GM12878 (cell line): ENCODE measurements around the gene CFAP45. TPM values are rescaled to one million over a fixed set of nuclear protein-coding genes. Genes with fewer than 3 reads are reported as not detected.

ENCODE experiments used
- ATAC-seq: fragments of 200-7000 bp; cut with Tn5 transposase; 3 replicates; pipeline ENCODE4 v1.9.1; 2020; ENCODE audit warnings: mild to moderate bottlenecking, moderate library complexity
- BruUV-seq: library from RNA; stranded (reverse); fragments of 400-500 nt; replicated peaks from 2 replicates; lab custom pipeline; 2021; lab: Mats Ljungman, UMichigan
- CTCF ChIA-PET: fragments of 300-600 bp; sonication (Branson Sonifier 250); formaldehyde crosslinking; extraction: SDS; loops from one replicate; lab custom pipeline; 2021; ENCODE audit warnings: inconsistent platforms; lab: Yijun Ruan, JAX
- POLR2A ChIA-PET: fragments of 350-600 bp; formaldehyde crosslinking; extraction: SDS; loops from one replicate; lab custom pipeline; 2021; ENCODE audit warnings: inconsistent platforms; lab: Charles Lee
- RAD21 ChIA-PET: fragments of 300-600 bp; sonication (Branson Sonifier 250); formaldehyde crosslinking; loops from one replicate; lab custom pipeline; 2023; ENCODE audit warnings: antibody characterized with exemption; ENCODE audit not compliant: unreplicated experiment; lab: Charles Lee
- SMC1A ChIA-PET: fragments of 300-600 bp; sonication (Branson Sonifier 250); formaldehyde crosslinking; loops from one replicate; lab custom pipeline; 2023; ENCODE audit not compliant: unreplicated experiment, uncharacterized antibody; lab: Charles Lee
- DNase-seq: peaks from one replicate; pipeline ENCODE4 v3.0.0-alpha.2; 2011; ENCODE audit warnings: low read depth, low spot score
- FAIRE-seq: peaks from 3 replicates; lab custom pipeline; 2011; peaks lifted over from hg19 to GRCh38; lab: Jason Lieb, UNC
- H2AFZ ChIP-seq: 2 replicates; pipeline ENCODE4 v1.6.0; 2011; ENCODE audit warnings: low read depth, low read length, control low read depth; ENCODE audit not compliant: control insufficient read depth
- H3K27ac ChIP-seq: 2 replicates; pipeline ENCODE4 v1.5.1; 2011; ENCODE audit warnings: control low read depth; ENCODE audit not compliant: control insufficient read depth, insufficient read depth
- H3K27me3 ChIP-seq, 2 experiments: replicated peaks in 1 of 2; 2 replicates each; pipeline versions ENCODE4 v1.6.0 to v1.6.1; 2011; ENCODE audit warnings: low read length in 1 of 2; ENCODE audit not compliant: control insufficient read depth in 2 of 2, insufficient read depth in 2 of 2
- H3K36me3 ChIP-seq, 2 experiments: 2 replicates each; pipeline ENCODE4 v1.5.1; 2011; ENCODE audit warnings: low read length in 1 of 2; ENCODE audit not compliant: control insufficient read depth in 2 of 2, insufficient read depth in 2 of 2
- H3K4me1 ChIP-seq: 2 replicates; pipeline ENCODE4 v1.6.1; 2011; ENCODE audit warnings: mild to moderate bottlenecking, low read length, moderate library complexity, mixed read lengths; ENCODE audit not compliant: control insufficient read depth, insufficient read depth
- H3K4me2 ChIP-seq: 2 replicates; pipeline ENCODE4 v1.6.0; 2011; ENCODE audit warnings: control low read depth; ENCODE audit not compliant: control insufficient read depth, insufficient read depth
- H3K4me3 ChIP-seq: fragments of 200-600 bp; sonication (generic); 2 replicates; pipeline ENCODE4 v1.5.1; 2016
- H3K79me2 ChIP-seq: 2 replicates; pipeline ENCODE4 v1.6.0; 2011; ENCODE audit warnings: low read length; ENCODE audit not compliant: control insufficient read depth, insufficient read depth
- H3K9ac ChIP-seq: 2 replicates; pipeline ENCODE4 v1.8.0; 2011; ENCODE audit warnings: low read length, control low read depth, mixed read lengths; ENCODE audit not compliant: control insufficient read depth, insufficient read depth
- H3K9me3 ChIP-seq: replicated peaks from 3 replicates; pipeline ENCODE4 v1.5.1; 2011; ENCODE audit warnings: mild to moderate bottlenecking, low read length; ENCODE audit not compliant: control insufficient read depth, insufficient read depth
- H4K20me1 ChIP-seq: 2 replicates; pipeline ENCODE4 v1.6.0; 2011; ENCODE audit not compliant: control insufficient read depth, insufficient read depth
- ATF7 ChIP-seq: fragments of 450-650 bp; IDR thresholded peaks from 2 replicates; pipeline ENCODE4 v1.6.1; 2016; ENCODE audit warnings: low read depth, mild to moderate bottlenecking
- BRCA1 ChIP-seq: IDR thresholded peaks from 2 replicates; pipeline ENCODE4 v1.6.1; 2011; ENCODE audit warnings: low read depth, low read length, improper control_type of control experiment
- DPF2 ChIP-seq: fragments of 450-650 bp; IDR thresholded peaks from 2 replicates; pipeline ENCODE4 v1.6.1; 2017; ENCODE audit warnings: mild to moderate bottlenecking
- E2F8 ChIP-seq: fragments of 450-650 bp; IDR thresholded peaks from 2 replicates; pipeline ENCODE4 v1.6.1; 2018; ENCODE audit warnings: mild to moderate bottlenecking, low read depth, moderate library complexity; ENCODE audit not compliant: partially characterized antibody
- FOS ChIP-seq: IDR thresholded peaks from 3 replicates; pipeline ENCODE4 v1.6.1; 2011; ENCODE audit warnings: borderline replicate concordance; ENCODE audit not compliant: insufficient read length; ENCODE audit errors: extremely low read depth
- FOXK2 ChIP-seq: fragments of 450-650 bp; IDR thresholded peaks from 2 replicates; pipeline ENCODE4 v1.6.1; 2017; ENCODE audit warnings: mild to moderate bottlenecking, moderate library complexity
- MTA2 ChIP-seq: fragments of 450-650 bp; IDR thresholded peaks from 2 replicates; pipeline ENCODE4 v1.6.1; 2016; ENCODE audit warnings: low read depth, mild to moderate bottlenecking, moderate library complexity
- PAX8 ChIP-seq: fragments of 450-650 bp; IDR thresholded peaks from 2 replicates; pipeline ENCODE4 v1.6.1; 2017; ENCODE audit warnings: mild to moderate bottlenecking, moderate library complexity
- PKNOX1 ChIP-seq: fragments of 450-650 bp; IDR thresholded peaks from 2 replicates; pipeline ENCODE4 v1.6.1; 2016; ENCODE audit warnings: mild to moderate bottlenecking
- RB1 ChIP-seq: fragments of 450-650 bp; formaldehyde crosslinking; IDR thresholded peaks from 2 replicates; pipeline ENCODE4 v1.6.1; 2017; ENCODE audit warnings: mild to moderate bottlenecking, borderline replicate concordance
- RCOR1 ChIP-seq: conservative IDR thresholded peaks from 2 replicates; pipeline ENCODE4 v1.6.1; 2012; ENCODE audit warnings: low read depth, low read length, improper control_type of control experiment
- REST ChIP-seq: IDR thresholded peaks from 2 replicates; pipeline ENCODE4 v1.6.1; 2012; ENCODE audit warnings: mild to moderate bottlenecking, low read depth, low read length
- SRF ChIP-seq, 2 experiments: IDR thresholded peaks; 2 replicates each; pipeline ENCODE4 v1.6.1; 2011; ENCODE audit warnings: low read depth in 2 of 2, low read length in 2 of 2, mild to moderate bottlenecking in 1 of 2, moderate library complexity in 1 of 2
- USF1 ChIP-seq: IDR thresholded peaks from 2 replicates; pipeline ENCODE4 v1.6.1; 2011; ENCODE audit warnings: borderline replicate concordance, low read depth, mild to moderate bottlenecking, moderate library complexity, mixed read lengths, low read length; ENCODE audit not compliant: insufficient read depth; ENCODE audit errors: extremely low read length
- ZNF207 ChIP-seq: fragments of 450-650 bp; IDR thresholded peaks from 2 replicates; pipeline ENCODE4 v1.6.1; 2014; ENCODE audit warnings: antibody characterized with exemption, mild to moderate bottlenecking, borderline replicate concordance
- ZNF274 ChIP-seq: IDR thresholded peaks from one replicate; pipeline ENCODE4 v1.8.0; 2011; ENCODE audit not compliant: insufficient read length, insufficient read depth
- ZNF622 ChIP-seq: fragments of 450-650 bp; IDR thresholded peaks from 2 replicates; pipeline ENCODE4 v1.6.1; 2017; ENCODE audit warnings: mild to moderate bottlenecking, inconsistent platforms
- WGBS: methylation state at CpG from one replicate; pipeline ENCODE4 v1.1.6; 2016; ENCODE audit warnings: low lambda C conversion rate; ENCODE audit not compliant: insufficient replicate concordance, insufficient coverage; ENCODE audit errors: missing lambda C conversion rate; 5-methylcytosine and 5-hydroxymethylcytosine counted together
- in situ Hi-C: fragments of 300-500 bp; cut with MboI; formaldehyde crosslinking; loops from 9 replicates; pipeline ENCODE4 v1.14.3; 2018; ENCODE audit warnings: mixed read lengths
- intact Hi-C: fragments of 100-400 bp; cut with micrococcal nuclease; formaldehyde crosslinking; loops from one replicate; pipeline ENCODE4 v1.14.2; 2022; ENCODE audit not compliant: unreplicated experiment
- polyA plus RNA-seq, 11 experiments: library from polyadenylated mRNA; depleted of rRNA in 4 of 11; unstranded in 6 of 11; stranded (reverse) in 5 of 11; fragments of >200 nt; fragmentation: Nextera tagmentation in 4 of 11; fragmentation: Illumina TruSeq in 1 of 11; extraction: Ambion mirVana in 4 of 11; extraction: Trizol in 1 of 11; gene quantifications; 1 replicate in 1 of 11; 2 replicates in 10 of 11; pipeline versions ENCODE4 v1.2.1 to v1.2.3, GENCODE V29; 2011 to 2016; ENCODE audit warnings: inconsistent platforms in 2 of 11, missing spikeins in 2 of 11, low read depth in 1 of 11
- total RNA-seq, 4 experiments: library from RNA; depleted of rRNA in 3 of 4; stranded (reverse); fragments of >200 nt in 3 of 4; fragmentation: Illumina TruSeq in 1 of 4; extraction: Trizol in 1 of 4; gene quantifications; 2 replicates each; pipeline versions ENCODE4 v1.2.1 to v1.2.3, GENCODE V29; 2013 to 2021

CFAP45 gene
- total and polyA plus RNA-seq, 10 of the 15 experiments (the other 5 are each of a cell fraction or from before 2014, with no cell fraction given), result 0.43 to 0.91 (median 0.67) TPM

GRCh38 chr1:159859767-159860322, 40.1 kb downstream of the CFAP45 start:
- H3K4me3 ChIP-seq, result no peak overlapping the region
- in situ Hi-C loops, result no loop called here
- no peak overlapping the region for H2AFZ ChIP-seq
- POLR2A ChIA-PET, result no interaction called here
- no peak overlapping the region for H3K4me2 ChIP-seq
- H3K9ac ChIP-seq, result no peak overlapping the region
- no peaks in the 10 kb centered on the region for H3K9me3 ChIP-seq
- no TSS peak for BruUV-seq
- no peak overlapping the region for H3K27ac ChIP-seq
- TF ChIP-seq FOS (no peak), ATF7 (no peak), ZNF274 (no peak), ZNF622 (no peak), FOXK2 (no peak), REST (no peak), PAX8 (no peak), ZNF207 (no peak), DPF2 (no peak), USF1 (no peak), SRF (IDR thresholded peaks at IDR 0.05; ENCODE audit: low read depth in 2 of 2, low read length in 2 of 2) (no peak), MTA2 (no peak), E2F8 (no peak), BRCA1 (no peak), RCOR1 (no peak), RB1 (no peak), PKNOX1 (no peak)
- H4K20me1 ChIP-seq, result no peaks in the 10 kb centered on the region
- SMC1A ChIA-PET, result no interaction called here
- no peaks in the 10 kb centered on the region for H3K4me1 ChIP-seq
- RAD21 ChIA-PET, result no interaction called here
- intact Hi-C loops, result no loop called here
- CTCF ChIA-PET, result interaction anchor here (1.1 kb wide), 1 partner anchor 61 kb away, joined by 4 read pairs; no protein-coding TSS in a partner anchor
- H3K36me3 ChIP-seq, result no peaks in the 10 kb centered on the region
- ATAC-seq (no peak), DNase-seq (no peak), FAIRE-seq (no peak)
- H3K27me3 ChIP-seq, result peaks cover 3 to 11% of the 10 kb centered on the region in 2 experiments
- H3K79me2 ChIP-seq, result no peaks in the 10 kb centered on the region
- 33% methylated on average over 7 of the region's 7 CpGs for WGBS
